ENCODE data around the gene SHISA3.

Gene SHISA3

GRCh38 chr4:42398871-42399331 lies 1.6 kb downstream of the SHISA3 start:
- Histone ChIP-seq H3K9me3 (ENCODE audit: control insufficient read depth, insufficient read depth, low read depth, low read length) (no peaks in the 10 kb centered on the region), H3K36me3 (ENCODE audit: control insufficient read depth in 2 of 2, insufficient read depth in 1 of 2, low read length in 2 of 2) (no peaks in the 10 kb centered on the region), H3K27ac (ENCODE audit: extremely low read depth, low read depth, low read length) (no peak overlapping the region), H3K4me3 (ENCODE audit: low read depth, low read length) (no peak overlapping the region), H3K4me1 (ENCODE audit: control insufficient read depth, insufficient read depth, low read length) (no peaks in the 10 kb centered on the region)
- TF ChIP-seq ZNF416 (tag by site-specific recombination; IDR thresholded peaks at IDR 0.05) = no peak
- CTCF ChIA-PET = no interaction called here
- POLR2A ChIA-PET = no interaction called here

DNA sequence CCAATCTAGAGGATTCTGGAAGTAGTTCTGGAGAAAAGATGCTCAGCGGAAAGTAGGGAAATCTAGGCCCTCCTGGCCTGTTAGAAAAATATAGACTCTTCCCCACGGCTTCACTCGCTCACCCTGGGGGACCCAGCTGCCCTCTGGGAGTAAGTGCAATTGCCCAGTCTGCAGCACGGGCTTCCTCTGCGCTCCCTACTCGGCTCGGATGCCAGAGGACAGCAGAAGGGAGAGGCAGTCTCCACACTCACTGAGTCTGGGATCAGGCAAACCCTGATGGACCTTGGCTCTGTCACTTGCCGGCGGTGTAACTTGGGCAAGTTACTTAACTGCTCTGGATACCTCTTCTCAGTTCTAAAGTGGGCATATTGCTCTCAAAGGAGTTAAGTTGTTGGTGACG lies 2.1 kb downstream of the SHISA3 start:
- POLR2A ChIA-PET = no interaction called here
- Histone ChIP-seq H3K4me3 (ENCODE audit: low read depth, low read length) (no peak overlapping the region), H3K36me3 (ENCODE audit: control insufficient read depth in 2 of 2, insufficient read depth in 1 of 2, low read length in 2 of 2) (no peaks in the 10 kb centered on the region), H3K4me1 (ENCODE audit: control insufficient read depth, insufficient read depth, low read length) (no peaks in the 10 kb centered on the region), H3K9me3 (ENCODE audit: control insufficient read depth, insufficient read depth, low read depth, low read length) (no peaks in the 10 kb centered on the region), H3K27ac (ENCODE audit: extremely low read depth, low read depth, low read length) (no peak overlapping the region)
- CTCF ChIA-PET = no interaction called here
- no peak for TF ChIP-seq ZBTB8A (tag by site-specific recombination; IDR thresholded peaks at IDR 0.05)
- no peak for TF ChIP-seq ZNF473 (tag by site-specific recombination; IDR thresholded peaks at IDR 0.05)
- TF ChIP-seq, protein P1, sequence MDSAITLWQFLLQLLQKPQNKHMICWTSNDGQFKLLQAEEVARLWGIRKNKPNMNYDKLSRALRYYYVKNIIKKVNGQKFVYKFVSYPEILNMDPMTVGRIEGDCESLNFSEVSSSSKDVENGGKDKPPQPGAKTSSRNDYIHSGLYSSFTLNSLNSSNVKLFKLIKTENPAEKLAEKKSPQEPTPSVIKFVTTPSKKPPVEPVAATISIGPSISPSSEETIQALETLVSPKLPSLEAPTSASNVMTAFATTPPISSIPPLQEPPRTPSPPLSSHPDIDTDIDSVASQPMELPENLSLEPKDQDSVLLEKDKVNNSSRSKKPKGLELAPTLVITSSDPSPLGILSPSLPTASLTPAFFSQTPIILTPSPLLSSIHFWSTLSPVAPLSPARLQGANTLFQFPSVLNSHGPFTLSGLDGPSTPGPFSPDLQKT (IDR thresholded peaks at IDR 0.05; ENCODE audit: borderline replicate concordance, low read depth, low read length) = no peak
- no peak for TF ChIP-seq ZNF37A (tag by site-specific recombination; IDR thresholded peaks at IDR 0.05)
- TF ChIP-seq ZNF529 (tag by site-specific recombination; IDR thresholded peaks at IDR 0.05; ENCODE audit: insufficient replicate concordance) = no peak
- TF ChIP-seq, protein P2, sequence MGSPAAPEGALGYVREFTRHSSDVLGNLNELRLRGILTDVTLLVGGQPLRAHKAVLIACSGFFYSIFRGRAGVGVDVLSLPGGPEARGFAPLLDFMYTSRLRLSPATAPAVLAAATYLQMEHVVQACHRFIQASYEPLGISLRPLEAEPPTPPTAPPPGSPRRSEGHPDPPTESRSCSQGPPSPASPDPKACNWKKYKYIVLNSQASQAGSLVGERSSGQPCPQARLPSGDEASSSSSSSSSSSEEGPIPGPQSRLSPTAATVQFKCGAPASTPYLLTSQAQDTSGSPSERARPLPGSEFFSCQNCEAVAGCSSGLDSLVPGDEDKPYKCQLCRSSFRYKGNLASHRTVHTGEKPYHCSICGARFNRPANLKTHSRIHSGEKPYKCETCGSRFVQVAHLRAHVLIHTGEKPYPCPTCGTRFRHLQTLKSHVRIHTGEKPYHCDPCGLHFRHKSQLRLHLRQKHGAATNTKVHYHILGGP (tag by site-specific recombination; IDR thresholded peaks at IDR 0.05) = no peak

DNA sequence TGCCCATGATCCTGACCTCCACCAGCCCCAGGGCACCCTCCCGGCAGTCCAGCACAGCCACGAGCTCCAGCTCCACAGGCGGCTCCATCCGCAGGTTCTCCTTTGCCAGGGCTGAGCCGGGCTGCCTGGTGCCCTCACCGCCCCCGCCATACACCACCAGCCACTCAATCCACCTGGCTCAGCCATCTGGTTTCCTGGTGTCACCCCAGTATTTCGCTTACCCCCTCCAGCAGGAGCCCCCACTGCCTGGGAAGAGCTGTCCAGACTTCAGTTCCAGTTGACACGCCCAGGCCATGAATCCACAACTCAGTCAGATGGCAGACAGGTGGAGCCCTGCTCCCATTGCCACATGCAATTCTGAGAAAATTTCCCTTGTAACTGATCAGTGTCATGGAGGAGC lies 3.9 kb downstream of the SHISA3 start:
- Histone ChIP-seq H3K36me3 (ENCODE audit: control insufficient read depth in 2 of 2, insufficient read depth in 1 of 2, low read length in 2 of 2) (no peaks in the 10 kb centered on the region), H3K4me3 (ENCODE audit: low read depth, low read length) (no peak overlapping the region), H3K27ac (ENCODE audit: extremely low read depth, low read depth, low read length) (no peak overlapping the region), H3K4me1 (ENCODE audit: control insufficient read depth, insufficient read depth, low read length) (no peaks in the 10 kb centered on the region), H3K9me3 (ENCODE audit: control insufficient read depth, insufficient read depth, low read depth, low read length) (no peaks in the 10 kb centered on the region)
- POLR2A ChIA-PET = no interaction called here
- CTCF ChIA-PET = no interaction called here
- no peak for TF ChIP-seq WT1 (tag by site-specific recombination; IDR thresholded peaks at IDR 0.05)
- TF ChIP-seq, protein P3, sequence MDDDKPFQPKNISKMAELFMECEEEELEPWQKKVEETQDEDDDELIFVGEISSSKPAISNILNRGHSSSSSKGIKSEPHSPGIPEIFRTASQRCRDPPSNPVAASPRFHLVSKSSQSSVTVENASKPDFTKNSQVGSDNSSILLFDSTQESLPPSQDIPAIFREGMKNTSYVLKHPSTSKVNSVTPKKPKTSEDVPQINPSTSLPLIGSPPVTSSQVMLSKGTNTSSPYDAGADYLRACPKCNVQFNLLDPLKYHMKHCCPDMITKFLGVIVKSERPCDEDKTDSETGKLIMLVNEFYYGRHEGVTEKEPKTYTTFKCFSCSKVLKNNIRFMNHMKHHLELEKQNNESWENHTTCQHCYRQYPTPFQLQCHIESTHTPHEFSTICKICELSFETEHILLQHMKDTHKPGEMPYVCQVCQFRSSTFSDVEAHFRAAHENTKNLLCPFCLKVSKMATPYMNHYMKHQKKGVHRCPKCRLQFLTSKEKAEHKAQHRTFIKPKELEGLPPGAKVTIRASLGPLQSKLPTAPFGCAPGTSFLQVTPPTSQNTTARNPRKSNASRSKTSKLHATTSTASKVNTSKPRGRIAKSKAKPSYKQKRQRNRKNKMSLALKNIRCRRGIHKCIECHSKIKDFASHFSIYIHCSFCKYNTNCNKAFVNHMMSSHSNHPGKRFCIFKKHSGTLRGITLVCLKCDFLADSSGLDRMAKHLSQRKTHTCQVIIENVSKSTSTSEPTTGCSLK (tag by site-specific recombination; IDR thresholded peaks at IDR 0.05) = no peak
- TF ChIP-seq ZNF423 (tag by site-specific recombination; IDR thresholded peaks at IDR 0.05) = no peak
- TF ChIP-seq ZFP3 (tag by site-specific recombination; IDR thresholded peaks at IDR 0.05; ENCODE audit: low read depth) = no peak
- no peak for TF ChIP-seq ZNF140 (tag by site-specific recombination; IDR thresholded peaks at IDR 0.05)
- TF ChIP-seq, protein P4, sequence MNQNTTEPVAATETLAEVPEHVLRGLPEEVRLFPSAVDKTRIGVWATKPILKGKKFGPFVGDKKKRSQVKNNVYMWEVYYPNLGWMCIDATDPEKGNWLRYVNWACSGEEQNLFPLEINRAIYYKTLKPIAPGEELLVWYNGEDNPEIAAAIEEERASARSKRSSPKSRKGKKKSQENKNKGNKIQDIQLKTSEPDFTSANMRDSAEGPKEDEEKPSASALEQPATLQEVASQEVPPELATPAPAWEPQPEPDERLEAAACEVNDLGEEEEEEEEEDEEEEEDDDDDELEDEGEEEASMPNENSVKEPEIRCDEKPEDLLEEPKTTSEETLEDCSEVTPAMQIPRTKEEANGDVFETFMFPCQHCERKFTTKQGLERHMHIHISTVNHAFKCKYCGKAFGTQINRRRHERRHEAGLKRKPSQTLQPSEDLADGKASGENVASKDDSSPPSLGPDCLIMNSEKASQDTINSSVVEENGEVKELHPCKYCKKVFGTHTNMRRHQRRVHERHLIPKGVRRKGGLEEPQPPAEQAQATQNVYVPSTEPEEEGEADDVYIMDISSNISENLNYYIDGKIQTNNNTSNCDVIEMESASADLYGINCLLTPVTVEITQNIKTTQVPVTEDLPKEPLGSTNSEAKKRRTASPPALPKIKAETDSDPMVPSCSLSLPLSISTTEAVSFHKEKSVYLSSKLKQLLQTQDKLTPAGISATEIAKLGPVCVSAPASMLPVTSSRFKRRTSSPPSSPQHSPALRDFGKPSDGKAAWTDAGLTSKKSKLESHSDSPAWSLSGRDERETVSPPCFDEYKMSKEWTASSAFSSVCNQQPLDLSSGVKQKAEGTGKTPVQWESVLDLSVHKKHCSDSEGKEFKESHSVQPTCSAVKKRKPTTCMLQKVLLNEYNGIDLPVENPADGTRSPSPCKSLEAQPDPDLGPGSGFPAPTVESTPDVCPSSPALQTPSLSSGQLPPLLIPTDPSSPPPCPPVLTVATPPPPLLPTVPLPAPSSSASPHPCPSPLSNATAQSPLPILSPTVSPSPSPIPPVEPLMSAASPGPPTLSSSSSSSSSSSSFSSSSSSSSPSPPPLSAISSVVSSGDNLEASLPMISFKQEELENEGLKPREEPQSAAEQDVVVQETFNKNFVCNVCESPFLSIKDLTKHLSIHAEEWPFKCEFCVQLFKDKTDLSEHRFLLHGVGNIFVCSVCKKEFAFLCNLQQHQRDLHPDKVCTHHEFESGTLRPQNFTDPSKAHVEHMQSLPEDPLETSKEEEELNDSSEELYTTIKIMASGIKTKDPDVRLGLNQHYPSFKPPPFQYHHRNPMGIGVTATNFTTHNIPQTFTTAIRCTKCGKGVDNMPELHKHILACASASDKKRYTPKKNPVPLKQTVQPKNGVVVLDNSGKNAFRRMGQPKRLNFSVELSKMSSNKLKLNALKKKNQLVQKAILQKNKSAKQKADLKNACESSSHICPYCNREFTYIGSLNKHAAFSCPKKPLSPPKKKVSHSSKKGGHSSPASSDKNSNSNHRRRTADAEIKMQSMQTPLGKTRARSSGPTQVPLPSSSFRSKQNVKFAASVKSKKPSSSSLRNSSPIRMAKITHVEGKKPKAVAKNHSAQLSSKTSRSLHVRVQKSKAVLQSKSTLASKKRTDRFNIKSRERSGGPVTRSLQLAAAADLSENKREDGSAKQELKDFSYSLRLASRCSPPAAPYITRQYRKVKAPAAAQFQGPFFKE (tag by site-specific recombination; IDR thresholded peaks at IDR 0.05; ENCODE audit: borderline replicate concordance) = no peak
- no peak for TF ChIP-seq ZNF394 (tag by site-specific recombination; IDR thresholded peaks at IDR 0.05; ENCODE audit: borderline replicate concordance)
- TF ChIP-seq ZNF350 (tag by site-specific recombination; IDR thresholded peaks at IDR 0.05) = no peak
- no peak for TF ChIP-seq ZNF792 (tag by site-specific recombination; IDR thresholded peaks at IDR 0.05)
- no peak for TF ChIP-seq ZNF266 (tag by site-specific recombination; IDR thresholded peaks at IDR 0.05; ENCODE audit: low read depth)
- TF ChIP-seq ZNF610 (tag by site-specific recombination; IDR thresholded peaks at IDR 0.05; ENCODE audit: borderline replicate concordance) = no peak
- TF ChIP-seq ZNF335 (tag by site-specific recombination; conservative IDR thresholded peaks at IDR 0.05) = no peak
- TF ChIP-seq ZBTB7A (tag by site-specific recombination; IDR thresholded peaks at IDR 0.05; ENCODE audit: low read depth) = no peak
